ENCODE data around the gene ZNF217. TPM values are rescaled to one million over a fixed set of nuclear protein-coding genes. Genes with fewer than 3 reads are reported as not detected.

Gene ZNF217
- total and polyA plus RNA-seq, 2 of the 8 experiments (the other 6 are each of a cell fraction or from before 2014, with no cell fraction given): 15.3 to 87.9 TPM

GRCh38 chr20:53599044-53599362 is 5.4 kb upstream of the ZNF217 start:
- Histone ChIP-seq H2BK12ac (ENCODE audit: low read depth, low read length) (peak overlapping the region; percentile 4; the same call in 1 of the 2 replicates), H2BK5ac (ENCODE audit: low read depth, low read length) (no peak overlapping the region), H3K56ac (replicated peaks; ENCODE audit: insufficient read length, low read depth, low read length) (no peak overlapping the region), H2BK20ac (ENCODE audit: low read length) (0 out of 2 replicates have a peak overlapping the region, but pooled peaks have one; percentile 77), H2BK15ac (ENCODE audit: low read length) (peak overlapping the region; percentile 3; the same call in 1 of the 2 replicates), H4K5ac (ENCODE audit: insufficient read length, low read depth, low read length) (no peak overlapping the region), H4K91ac (replicated peaks; ENCODE audit: insufficient read length, low read length) (no peak overlapping the region), H2AK5ac (ENCODE audit: low read depth, low read length) (no peak overlapping the region; the same call in 1 of the 2 replicates), H4K8ac (ENCODE audit: extremely low read depth, insufficient read depth, low read length) (no peak overlapping the region), H3K23me2 (ENCODE audit: low read depth, low read length) (no peaks in the 10 kb centered on the region), H3K27ac (ENCODE audit: low read depth, low read length) (no peak overlapping the region), H3K4ac (replicated peaks; ENCODE audit: insufficient read length, low read depth, low read length) (no peak overlapping the region), H3K36me3 (ENCODE audit: control insufficient read depth in 2 of 4, insufficient read depth in 4 of 4, low read length in 3 of 4) (no peaks in the 10 kb centered on the region), H3K18ac (ENCODE audit: extremely low read depth, low read length) (no peak overlapping the region), H3K14ac (ENCODE audit: insufficient read length) (no peak overlapping the region), H3K4me1 (replicated peaks in 1 of 4; ENCODE audit: control insufficient read depth in 3 of 4, insufficient read depth in 4 of 4, low read length in 3 of 4) (peaks cover 3 to 19% (median 10%) of the 10 kb centered on the region in 4 experiments), H3K9me3 (ENCODE audit: insufficient read depth in 2 of 2, low read depth in 1 of 2, low read length in 1 of 2) (no peaks in the 10 kb centered on the region), H3K4me3 (ENCODE audit: extremely low read depth in 1 of 4, insufficient read depth in 2 of 4, low read depth in 3 of 4, low read length in 4 of 4) (no peak overlapping the region), H3K23ac (ENCODE audit: insufficient read length) (no peak overlapping the region), H3K79me1 (ENCODE audit: low read depth, low read length) (no peaks in the 10 kb centered on the region), H2BK120ac (replicated peaks; ENCODE audit: low read depth, low read length) (no peak overlapping the region), H2AFZ (ENCODE audit: low read length) (no peak overlapping the region), H3K4me2 (ENCODE audit: insufficient read depth in 1 of 2, low read depth in 2 of 2, low read length in 2 of 2) (no peak overlapping the region), H4K20me1 (replicated peaks in 1 of 2; ENCODE audit: control insufficient read depth in 1 of 2, insufficient read depth in 2 of 2, low read length in 2 of 2) (no peaks in the 10 kb centered on the region), H3K9ac (replicated peaks in 1 of 4; ENCODE audit: extremely low read depth in 1 of 4, low read depth in 3 of 4, low read length in 3 of 4) (no peak overlapping the region), H3K79me2 (ENCODE audit: control insufficient read depth in 1 of 2, insufficient read depth in 2 of 2, low read length in 2 of 2) (no peaks in the 10 kb centered on the region), H3K27me3 (replicated peaks in 1 of 4; ENCODE audit: control insufficient read depth in 3 of 4, extremely low read depth in 1 of 4, insufficient read depth in 3 of 4, low read length in 3 of 4) (no peaks in the 10 kb centered on the region)
- 86% methylated on average over 2 of the region's 2 CpGs; no CpG with 5 or more reads in 1 of the 2 experiments for WGBS, 2 experiments (ENCODE audit: extremely low coverage in 1 of 2, insufficient coverage in 1 of 2, insufficient read length in 1 of 2, insufficient replicate concordance in 2 of 2, low coverage in 1 of 2, low lambda C conversion rate in 2 of 2, missing lambda C conversion rate in 1 of 2)
- FAIRE-seq (no peak), DNase-seq (ENCODE audit: low read depth in 1 of 2, low spot score in 2 of 2) (no peak)
- TF ChIP-seq KDM4A (IDR thresholded peaks at IDR 0.05; ENCODE audit: low read depth, low read length, severe bottlenecking) (no peak), KDM1A (IDR thresholded peaks at IDR 0.05; ENCODE audit: borderline replicate concordance, low read length) (no peak), HDAC6 (IDR thresholded peaks at IDR 0.05; ENCODE audit: low read depth, low read length) (no peak), TCF12 (IDR thresholded peaks at IDR 0.05; ENCODE audit: low read depth, low read length) (no peak), SP4 (IDR thresholded peaks at IDR 0.05; ENCODE audit: low read length) (no peak), JUN (IDR thresholded peaks at IDR 0.05; ENCODE audit: low read depth, low read length) (no peak), RNF2 (IDR thresholded peaks at IDR 0.05; ENCODE audit: borderline replicate concordance, low read depth, low read length, missing control alignments, poor library complexity, severe bottlenecking) (no peak), RFX5 (IDR thresholded peaks at IDR 0.05; ENCODE audit: borderline replicate concordance, low read depth, low read length) (no peak), POU5F1 (IDR thresholded peaks at IDR 0.05; ENCODE audit: low read depth, low read length) (no peak), SP2 (IDR thresholded peaks at IDR 0.05; ENCODE audit: low read length) (no peak), KDM5A (IDR thresholded peaks at IDR 0.05; ENCODE audit: low read length) (no peak)
- ChIA-PET CTCF (ENCODE audit: partially characterized antibody) (interaction anchor here (1.1 to 1.5 kb wide), 2 partner anchors 24 to 317 kb away, joined by 3 to 4 read pairs; no protein-coding TSS in a partner anchor), POLR2A (ENCODE audit: partially characterized antibody) (interaction anchor here (1.3 kb wide), 1 partner anchor 140 kb away, joined by 3 read pairs; no protein-coding TSS in a partner anchor)

Measured in H1 (cell line).